HepG2 (cell line): ENCODE data around the gene CHCT1. TPM values are rescaled to one million over a fixed set of nuclear protein-coding genes. Genes with fewer than 3 reads are reported as not detected.

ENCODE experiments used
- ATAD3A ChIP-seq: sonication (generic); formaldehyde crosslinking; IDR thresholded peaks from 2 replicates; pipeline ENCODE4 v1.4.0; 2020; ENCODE audit warnings: missing genetic modification reagents
- FOXA3 ChIP-seq: IDR thresholded peaks from 2 replicates; pipeline ENCODE4 v1.6.1; 2016; ENCODE audit warnings: missing genetic modification reagents, missing compliant biosample characterization
- MIER2 ChIP-seq: IDR thresholded peaks from 2 replicates; pipeline ENCODE4 v1.6.1; 2016; ENCODE audit warnings: missing biosample characterization, missing genetic modification reagents
- MZF1 ChIP-seq: sonication (generic); formaldehyde crosslinking; IDR thresholded peaks from 2 replicates; pipeline ENCODE4 v1.8.1; 2023; ENCODE audit warnings: mild to moderate bottlenecking, missing genetic modification reagents, borderline replicate concordance
- NCOR1 ChIP-seq: fragments of 200-600 bp; sonication (generic); IDR thresholded peaks from 2 replicates; pipeline ENCODE4 v1.7.0; 2017; ENCODE audit warnings: antibody characterized with exemption, low read length, borderline replicate concordance
- NFATC3 ChIP-seq: sonication (generic); formaldehyde crosslinking; IDR thresholded peaks from 2 replicates; pipeline ENCODE4 v1.5.1; 2020; ENCODE audit warnings: mild to moderate bottlenecking, missing genetic modification reagents
- ZNF644 ChIP-seq: IDR thresholded peaks from 2 replicates; pipeline ENCODE4 v1.6.1; 2016; ENCODE audit warnings: low read depth
- ZNF674 ChIP-seq: sonication (generic); formaldehyde crosslinking; IDR thresholded peaks from 2 replicates; pipeline ENCODE4 v1.5.0; 2020; ENCODE audit warnings: low read depth, mild to moderate bottlenecking, missing genetic modification reagents
- ZNF678 ChIP-seq: sonication (generic); formaldehyde crosslinking; IDR thresholded peaks from 2 replicates; pipeline ENCODE4 v1.4.0; 2020; ENCODE audit warnings: mild to moderate bottlenecking, missing genetic modification reagents
- ZNF703 ChIP-seq: sonication (generic); formaldehyde crosslinking; IDR thresholded peaks from 2 replicates; pipeline ENCODE4 v1.5.1; 2020; ENCODE audit warnings: missing genetic modification reagents, mild to moderate bottlenecking, moderate library complexity, borderline replicate concordance
- ZNF737 ChIP-seq: sonication (generic); formaldehyde crosslinking; IDR thresholded peaks from 2 replicates; pipeline ENCODE4 v1.5.0; 2020; ENCODE audit warnings: missing genetic modification reagents, mild to moderate bottlenecking, borderline replicate concordance
- ZSCAN29 ChIP-seq: sonication (generic); formaldehyde crosslinking; conservative IDR thresholded peaks from 2 replicates; pipeline ENCODE4 v1.4.0; 2020; ENCODE audit warnings: mild to moderate bottlenecking, missing genetic modification reagents
- polyA plus RNA-seq, 8 experiments: library from polyadenylated mRNA; depleted of rRNA in 3 of 8; stranded (reverse) in 7 of 8; unstranded in 1 of 8; fragments of >200 nt; fragmentation: Illumina TruSeq in 4 of 8; extraction: Trizol in 4 of 8; gene quantifications; 2 replicates each; pipeline versions ENCODE4 v1.2.1 to v1.2.3, GENCODE V29; 2011 to 2016; ENCODE audit warnings: low read depth in 4 of 8, missing spikeins in 1 of 8, mixed read lengths in 1 of 8; ENCODE audit not compliant: insufficient read depth in 1 of 8
- total RNA-seq, 5 experiments: library from RNA; depleted of rRNA; stranded (reverse); fragments of >200 nt; fragmentation: Illumina TruSeq; extraction: Trizol; gene quantifications; 2 replicates each; pipeline ENCODE4 v1.2.3, GENCODE V29; 2016; ENCODE audit warnings: low read depth in 1 of 5
- TF ChIP-seq, protein P1 (sequence below): IDR thresholded peaks from 2 replicates; pipeline ENCODE4 v1.6.1; 2018; ENCODE audit warnings: missing genetic modification reagents
- TF ChIP-seq, protein P2 (sequence below): sonication (generic); formaldehyde crosslinking; IDR thresholded peaks from 2 replicates; pipeline ENCODE4 v1.8.1; 2023; ENCODE audit warnings: mild to moderate bottlenecking, inconsistent platforms, moderate library complexity, missing genetic modification reagents, borderline replicate concordance
- TF ChIP-seq, protein P3 (sequence below): sonication (generic); formaldehyde crosslinking; IDR thresholded peaks from 2 replicates; pipeline ENCODE4 v1.5.0; 2020; ENCODE audit warnings: missing genetic modification reagents
- TF ChIP-seq, protein P4 (sequence below): conservative IDR thresholded peaks from 2 replicates; pipeline ENCODE4 v1.6.1; 2018; ENCODE audit warnings: missing genetic modification reagents
- TF ChIP-seq, protein P5 (sequence below): sonication (generic); formaldehyde crosslinking; conservative IDR thresholded peaks from 2 replicates; pipeline ENCODE4 v1.4.0; 2020; ENCODE audit warnings: missing genetic modification reagents
- TF ChIP-seq, protein P6 (sequence below): sonication (generic); formaldehyde crosslinking; IDR thresholded peaks from 2 replicates; pipeline ENCODE4 v1.5.0; 2020; ENCODE audit warnings: missing genetic modification reagents
- TF ChIP-seq, protein P7 (sequence below): sonication (generic); formaldehyde crosslinking; IDR thresholded peaks from 2 replicates; pipeline ENCODE4 v1.9.0; 2021; ENCODE audit warnings: missing genetic modification reagents, mild to moderate bottlenecking, borderline replicate concordance

CHCT1 gene
- total and polyA plus RNA-seq, 2 of the 13 experiments (the other 11 are each of a cell fraction or from before 2014, with no cell fraction given): not detected

DNA sequence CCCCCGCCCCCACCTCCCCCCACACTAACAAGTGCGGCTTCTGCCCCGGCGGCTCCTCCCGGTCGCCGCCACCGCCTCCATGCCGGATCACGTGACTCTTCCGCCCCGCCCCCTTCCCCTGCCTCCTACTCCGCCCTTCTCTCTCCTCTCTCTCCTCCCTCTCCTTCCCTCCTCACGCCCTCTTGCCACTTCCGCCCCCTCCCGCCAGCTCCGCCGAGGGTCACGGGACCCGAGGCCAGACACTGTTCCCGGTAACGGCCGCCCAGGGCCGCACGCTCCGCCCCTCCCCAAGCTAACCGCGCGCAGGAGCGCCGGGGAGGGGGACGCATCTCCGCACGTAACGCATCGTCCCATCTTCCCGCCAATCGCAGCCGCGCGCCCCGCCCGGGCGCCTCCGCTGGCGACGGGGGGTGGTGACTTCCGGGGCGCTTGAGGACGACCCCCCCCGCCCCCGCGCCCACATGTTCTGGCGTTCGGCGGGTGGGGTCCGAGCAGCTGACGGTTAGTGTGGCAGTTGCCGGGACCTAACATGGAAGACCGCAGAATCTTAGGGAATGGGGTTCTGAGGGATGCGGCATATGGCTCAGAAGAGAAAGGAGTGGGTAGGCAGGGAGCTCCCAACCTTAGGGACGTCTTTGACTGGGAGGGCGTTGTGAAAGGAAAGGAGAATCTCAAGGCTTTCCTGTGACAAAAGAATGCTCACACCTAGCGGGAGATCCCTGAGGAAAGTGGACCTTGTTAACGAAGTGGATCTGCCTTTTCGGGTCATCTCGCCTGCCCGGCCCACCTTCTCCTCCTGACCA is 30.0 kb upstream of the CHCT1 start, which contains the start of gene USP32 (continued):
- TF ChIP-seq, protein P1, sequence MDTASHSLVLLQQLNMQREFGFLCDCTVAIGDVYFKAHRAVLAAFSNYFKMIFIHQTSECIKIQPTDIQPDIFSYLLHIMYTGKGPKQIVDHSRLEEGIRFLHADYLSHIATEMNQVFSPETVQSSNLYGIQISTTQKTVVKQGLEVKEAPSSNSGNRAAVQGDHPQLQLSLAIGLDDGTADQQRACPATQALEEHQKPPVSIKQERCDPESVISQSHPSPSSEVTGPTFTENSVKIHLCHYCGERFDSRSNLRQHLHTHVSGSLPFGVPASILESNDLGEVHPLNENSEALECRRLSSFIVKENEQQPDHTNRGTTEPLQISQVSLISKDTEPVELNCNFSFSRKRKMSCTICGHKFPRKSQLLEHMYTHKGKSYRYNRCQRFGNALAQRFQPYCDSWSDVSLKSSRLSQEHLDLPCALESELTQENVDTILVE (CRISPR knock-in tag): peak; percentile 100
- TF ChIP-seq, protein P2, sequence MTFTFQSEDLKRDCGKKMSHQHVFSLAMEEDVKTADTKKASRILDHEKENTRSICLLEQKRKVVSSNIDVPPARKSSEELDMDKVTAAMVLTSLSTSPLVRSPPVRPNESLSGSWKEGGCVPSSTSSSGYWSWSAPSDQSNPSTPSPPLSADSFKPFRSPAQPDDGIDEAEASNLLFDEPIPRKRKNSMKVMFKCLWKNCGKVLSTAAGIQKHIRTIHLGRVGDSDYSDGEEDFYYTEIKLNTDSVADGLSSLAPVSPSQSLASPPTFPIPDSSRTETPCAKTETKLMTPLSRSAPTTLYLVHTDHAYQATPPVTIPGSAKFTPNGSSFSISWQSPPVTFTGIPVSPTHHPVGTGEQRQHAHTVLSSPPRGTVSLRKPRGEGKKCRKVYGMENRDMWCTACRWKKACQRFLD: no peak; the same call in 1 of the 2 replicates
- TF ChIP-seq MIER2 (CRISPR knock-in tag) (no peak; the same call in none of the 2 replicates), MZF1 (no peak), NCOR1 (peak; percentile 81), ZNF674 (CRISPR knock-in tag) (no peak), NFATC3 (no peak), ATAD3A (CRISPR knock-in tag) (no peak), ZNF644 (CRISPR knock-in tag) (peak; percentile 1; the same call in 1 of the 2 replicates), ZNF703 (no peak), ZSCAN29 (0 out of 2 replicates have a peak, but pooled peaks have one; percentile 70), ZNF678 (CRISPR knock-in tag) (peak; percentile 18; the same call in 1 of the 2 replicates), FOXA3 (CRISPR knock-in tag) (peak; percentile 56), ZNF737 (no peak)
- TF ChIP-seq, protein P3, sequence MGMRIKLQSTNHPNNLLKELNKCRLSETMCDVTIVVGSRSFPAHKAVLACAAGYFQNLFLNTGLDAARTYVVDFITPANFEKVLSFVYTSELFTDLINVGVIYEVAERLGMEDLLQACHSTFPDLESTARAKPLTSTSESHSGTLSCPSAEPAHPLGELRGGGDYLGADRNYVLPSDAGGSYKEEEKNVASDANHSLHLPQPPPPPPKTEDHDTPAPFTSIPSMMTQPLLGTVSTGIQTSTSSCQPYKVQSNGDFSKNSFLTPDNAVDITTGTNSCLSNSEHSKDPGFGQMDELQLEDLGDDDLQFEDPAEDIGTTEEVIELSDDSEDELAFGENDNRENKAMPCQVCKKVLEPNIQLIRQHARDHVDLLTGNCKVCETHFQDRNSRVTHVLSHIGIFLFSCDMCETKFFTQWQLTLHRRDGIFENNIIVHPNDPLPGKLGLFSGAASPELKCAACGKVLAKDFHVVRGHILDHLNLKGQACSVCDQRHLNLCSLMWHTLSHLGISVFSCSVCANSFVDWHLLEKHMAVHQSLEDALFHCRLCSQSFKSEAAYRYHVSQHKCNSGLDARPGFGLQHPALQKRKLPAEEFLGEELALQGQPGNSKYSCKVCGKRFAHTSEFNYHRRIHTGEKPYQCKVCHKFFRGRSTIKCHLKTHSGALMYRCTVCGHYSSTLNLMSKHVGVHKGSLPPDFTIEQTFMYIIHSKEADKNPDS: no peak
- TF ChIP-seq, protein P4, sequence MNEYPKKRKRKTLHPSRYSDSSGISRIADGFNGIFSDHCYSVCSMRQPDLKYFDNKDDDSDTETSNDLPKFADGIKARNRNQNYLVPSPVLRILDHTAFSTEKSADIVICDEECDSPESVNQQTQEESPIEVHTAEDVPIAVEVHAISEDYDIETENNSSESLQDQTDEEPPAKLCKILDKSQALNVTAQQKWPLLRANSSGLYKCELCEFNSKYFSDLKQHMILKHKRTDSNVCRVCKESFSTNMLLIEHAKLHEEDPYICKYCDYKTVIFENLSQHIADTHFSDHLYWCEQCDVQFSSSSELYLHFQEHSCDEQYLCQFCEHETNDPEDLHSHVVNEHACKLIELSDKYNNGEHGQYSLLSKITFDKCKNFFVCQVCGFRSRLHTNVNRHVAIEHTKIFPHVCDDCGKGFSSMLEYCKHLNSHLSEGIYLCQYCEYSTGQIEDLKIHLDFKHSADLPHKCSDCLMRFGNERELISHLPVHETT (CRISPR knock-in tag): peak; percentile 100
- TF ChIP-seq, protein P5, sequence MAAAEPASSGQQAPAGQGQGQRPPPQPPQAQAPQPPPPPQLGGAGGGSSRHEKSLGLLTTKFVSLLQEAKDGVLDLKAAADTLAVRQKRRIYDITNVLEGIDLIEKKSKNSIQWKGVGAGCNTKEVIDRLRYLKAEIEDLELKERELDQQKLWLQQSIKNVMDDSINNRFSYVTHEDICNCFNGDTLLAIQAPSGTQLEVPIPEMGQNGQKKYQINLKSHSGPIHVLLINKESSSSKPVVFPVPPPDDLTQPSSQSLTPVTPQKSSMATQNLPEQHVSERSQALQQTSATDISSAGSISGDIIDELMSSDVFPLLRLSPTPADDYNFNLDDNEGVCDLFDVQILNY: peak; percentile 83
- TF ChIP-seq, protein P6, sequence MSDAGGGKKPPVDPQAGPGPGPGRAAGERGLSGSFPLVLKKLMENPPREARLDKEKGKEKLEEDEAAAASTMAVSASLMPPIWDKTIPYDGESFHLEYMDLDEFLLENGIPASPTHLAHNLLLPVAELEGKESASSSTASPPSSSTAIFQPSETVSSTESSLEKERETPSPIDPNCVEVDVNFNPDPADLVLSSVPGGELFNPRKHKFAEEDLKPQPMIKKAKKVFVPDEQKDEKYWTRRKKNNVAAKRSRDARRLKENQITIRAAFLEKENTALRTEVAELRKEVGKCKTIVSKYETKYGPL (CRISPR knock-in tag): 0 out of 2 replicates have a peak, but pooled peaks have one; percentile 24
- TF ChIP-seq, protein P7, sequence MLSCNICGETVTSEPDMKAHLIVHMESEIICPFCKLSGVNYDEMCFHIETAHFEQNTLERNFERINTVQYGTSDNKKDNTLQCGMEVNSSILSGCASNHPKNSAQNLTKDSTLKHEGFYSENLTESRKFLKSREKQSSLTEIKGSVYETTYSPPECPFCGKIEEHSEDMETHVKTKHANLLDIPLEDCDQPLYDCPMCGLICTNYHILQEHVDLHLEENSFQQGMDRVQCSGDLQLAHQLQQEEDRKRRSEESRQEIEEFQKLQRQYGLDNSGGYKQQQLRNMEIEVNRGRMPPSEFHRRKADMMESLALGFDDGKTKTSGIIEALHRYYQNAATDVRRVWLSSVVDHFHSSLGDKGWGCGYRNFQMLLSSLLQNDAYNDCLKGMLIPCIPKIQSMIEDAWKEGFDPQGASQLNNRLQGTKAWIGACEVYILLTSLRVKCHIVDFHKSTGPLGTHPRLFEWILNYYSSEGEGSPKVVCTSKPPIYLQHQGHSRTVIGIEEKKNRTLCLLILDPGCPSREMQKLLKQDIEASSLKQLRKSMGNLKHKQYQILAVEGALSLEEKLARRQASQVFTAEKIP (CRISPR knock-in tag): no peak
